GM19043 (cell line): ENCODE measurements around the gene KRTAP2-1.
"Not testable (repeated sequence)": the region's sequence is repeated elsewhere in the genome, so short reads cannot be mapped to it uniquely, and the experiment has no call there.

Experiments
- ATAC-seq: cut with Tn5 transposase; IDR thresholded peaks from one replicate; pipeline ENCODE4 v1.9.1; 2021; ENCODE audit warnings: low read depth; ENCODE audit not compliant: unreplicated experiment

KRTAP2-1 gene

GRCh38 chr17:41058741-41059140, 11.6 kb upstream of the KRTAP2-1 start:
- no peak for ATAC-seq

- no peak for ATAC-seq
Measured at GRCh38 chr17:41057547-41057946, 10.4 kb upstream of the KRTAP2-1 start.

- not testable (repeated sequence) for ATAC-seq
Measured at GRCh38 chr17:41055130-41055529, 8.0 kb upstream of the KRTAP2-1 start, which contains the start of gene KRTAP2-2. Gene KRTAP2-2, minus strand, starts transcription at chr17:41055230. Its CDS starts 19 bp downstream, at chr17:41055211.

- not testable (repeated sequence) for ATAC-seq
Measured at GRCh38 chr17:41054556-41054955, 7.4 kb upstream of the KRTAP2-1 start.

- ATAC-seq: no peak
Measured at GRCh38 chr17:41054025-41054424, 6.9 kb upstream of the KRTAP2-1 start.

GRCh38 chr17:41052566-41052965, 5.5 kb upstream of the KRTAP2-1 start:
- no peak for ATAC-seq

GRCh38 chr17:41049110-41049509, 2.0 kb upstream of the KRTAP2-1 start:
- no peak for ATAC-seq

GRCh38 chr17:41048441-41048840, 1.3 kb upstream of the KRTAP2-1 start:
- ATAC-seq: no peak

GRCh38 chr17:41042953-41043352, 4.2 kb downstream of the KRTAP2-1 start:
- no peak for ATAC-seq

GRCh38 chr17:41040783-41041571, 6.1 kb downstream of the KRTAP2-1 start, which contains the start of gene KRTAP1-1:
Gene KRTAP1-1, minus strand, starts transcription at chr17:41041450. Its CDS starts 53 bp downstream, at chr17:41041397.
- not testable (repeated sequence) for ATAC-seq

GRCh38 chr17:41037853-41038350, 9.2 kb downstream of the KRTAP2-1 start:
- no peak for ATAC-seq

GRCh38 chr17:41034346-41034935, 12.7 kb downstream of the KRTAP2-1 start, which contains the start of gene KRTAP1-3:
Gene KRTAP1-3, minus strand, starts transcription at chr17:41034874. Its CDS starts 53 bp downstream, at chr17:41034821.
- not testable (repeated sequence) for ATAC-seq

- ATAC-seq: no peak
Measured at GRCh38 chr17:41029633-41030245, 17.4 kb downstream of the KRTAP2-1 start, which contains the start of gene KRTAP1-4. Gene KRTAP1-4, minus strand, starts transcription at chr17:41030195. Its CDS starts 117 bp downstream, at chr17:41030078.

- no peak for ATAC-seq
Measured at GRCh38 chr17:41026715-41027471, 20.2 kb downstream of the KRTAP2-1 start, which contains the start of gene KRTAP1-5. Gene KRTAP1-5, minus strand, starts transcription at chr17:41027208. Its CDS starts 53 bp downstream, at chr17:41027155.

- no peak for ATAC-seq
Measured at GRCh38 chr17:41024697-41025096, 22.4 kb downstream of the KRTAP2-1 start.

GRCh38 chr17:41020336-41020735, 26.8 kb downstream of the KRTAP2-1 start:
- no peak for ATAC-seq

GRCh38 chr17:41019415-41019814, 27.7 kb downstream of the KRTAP2-1 start:
- no peak for ATAC-seq

- no peak for ATAC-seq
Measured at GRCh38 chr17:41018541-41018940, 28.6 kb downstream of the KRTAP2-1 start.

GRCh38 chr17:41016578-41017215, 30.4 kb downstream of the KRTAP2-1 start:
- ATAC-seq: no peak

GRCh38 chr17:41015454-41015853, 31.7 kb downstream of the KRTAP2-1 start:
- ATAC-seq: no peak
